ENCODE measurements around the gene SNTG2.

The SNTG2 gene

DNA sequence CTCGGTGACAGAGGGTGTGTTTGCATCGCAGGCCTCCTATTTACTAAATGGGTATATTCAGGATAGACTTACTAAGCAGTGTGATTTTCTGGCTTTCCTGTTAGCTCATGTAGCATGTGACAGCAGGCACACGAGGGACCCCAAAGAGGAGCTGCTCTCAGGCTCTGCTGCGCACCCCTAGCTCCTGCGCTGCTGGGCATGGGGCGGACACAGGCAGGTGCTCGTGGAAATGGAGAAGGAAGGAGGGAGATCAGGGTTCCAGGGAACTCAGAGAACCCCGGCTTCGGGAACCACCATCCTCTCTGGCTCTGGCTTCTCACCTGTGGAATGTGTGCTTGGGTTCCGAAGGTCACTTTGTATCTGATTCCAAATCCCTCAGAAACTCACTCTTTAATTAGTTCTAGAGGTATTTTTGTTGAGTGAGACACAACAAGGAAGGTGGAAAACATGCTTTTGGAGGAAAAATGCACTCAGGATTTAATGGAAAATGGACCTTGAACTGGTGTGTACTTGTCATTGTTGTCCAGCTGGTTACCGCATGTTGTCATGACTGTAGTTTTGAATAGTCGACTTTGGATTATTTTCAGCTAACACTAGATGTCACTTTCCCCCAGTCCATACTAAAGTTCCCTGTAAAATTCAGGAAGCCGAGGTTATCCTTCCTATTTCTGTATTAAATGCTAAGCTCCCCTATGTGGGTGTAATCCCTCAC lies 3.5 kb downstream of the SNTG2 start:
- DNase-seq = peak; percentile 33

DNA sequence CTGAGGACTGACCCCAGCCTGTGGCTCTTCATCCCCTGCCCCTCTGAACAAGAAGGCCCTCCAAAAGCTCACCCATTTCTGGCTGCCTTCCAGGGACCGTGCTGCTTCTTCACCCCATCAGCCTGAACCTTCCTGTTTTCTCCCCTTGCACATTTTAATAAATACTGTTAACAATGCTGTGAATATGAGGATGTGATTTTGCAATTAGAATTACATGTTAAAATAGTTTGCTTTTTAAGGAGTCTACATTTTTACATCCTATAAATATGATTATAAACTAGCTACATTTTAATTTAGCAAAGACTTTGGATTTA lies 4.0 kb downstream of the SNTG2 start:
- DNase-seq = no peak

DNA sequence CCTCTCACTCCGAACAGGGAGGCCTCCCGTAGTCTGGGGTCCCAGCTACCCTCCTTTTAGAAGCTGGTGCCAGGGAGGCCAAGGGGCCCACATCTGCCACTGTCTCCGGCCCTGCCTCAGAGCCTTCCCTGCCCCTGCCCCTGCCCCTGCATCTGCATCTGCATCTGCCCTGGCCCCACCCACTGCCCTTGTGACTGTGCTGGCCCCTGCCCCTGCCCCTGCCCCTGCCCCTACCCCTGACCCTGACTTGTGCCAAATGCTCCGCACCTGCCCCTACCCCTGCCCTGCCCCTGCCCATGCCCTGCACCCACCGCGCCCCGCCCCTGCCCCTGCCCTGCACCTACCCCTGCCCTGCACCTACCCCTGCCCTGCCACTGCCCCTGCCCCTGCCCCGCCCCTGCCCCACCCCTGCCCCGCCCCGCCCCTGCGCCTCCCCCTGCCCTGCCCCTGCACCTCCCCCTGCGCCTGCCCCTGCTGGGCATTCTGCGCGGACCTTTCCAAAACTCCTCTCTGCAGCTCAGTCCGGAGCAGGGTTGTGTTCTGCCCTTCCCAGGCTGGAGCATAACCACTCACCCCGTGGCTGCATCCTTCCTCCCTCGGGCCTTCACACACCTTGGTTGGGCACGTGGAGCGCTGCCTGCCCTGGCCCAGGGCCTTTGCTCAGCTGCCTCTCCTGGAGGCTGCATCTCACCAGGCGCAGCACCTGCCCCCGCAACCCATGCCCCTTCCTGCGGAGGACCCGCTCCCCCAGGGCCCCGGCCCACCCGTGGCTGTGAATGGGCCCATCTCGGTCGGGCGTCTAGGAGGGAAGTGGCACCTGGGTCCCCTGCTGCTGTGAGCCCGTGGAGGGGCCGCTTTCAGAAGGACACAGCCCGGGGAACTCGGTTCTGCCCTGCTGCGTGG lies 5.4 kb downstream of the SNTG2 start:
- DNase-seq = no peak

DNA sequence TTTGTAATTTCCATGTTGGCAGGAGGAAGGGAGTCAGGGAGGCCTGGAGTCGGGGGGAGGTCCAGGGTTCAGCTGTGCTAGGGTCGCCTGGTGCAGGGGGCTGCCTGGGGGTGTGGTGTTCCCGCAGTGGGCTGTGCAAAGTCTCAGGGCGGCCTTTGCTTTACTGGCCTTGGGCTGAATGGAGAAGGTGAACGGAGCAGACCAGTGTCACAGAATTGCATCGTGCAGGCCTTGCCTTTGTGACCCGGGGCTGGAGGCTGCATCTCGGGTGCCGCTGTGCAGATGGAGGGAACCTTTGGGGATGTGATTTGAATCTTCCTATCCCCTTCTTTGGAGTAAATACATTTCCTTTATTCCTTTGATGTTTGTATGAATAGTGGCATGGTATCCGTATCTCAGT lies 8.8 kb downstream of the SNTG2 start:
- no peak for DNase-seq

DNA sequence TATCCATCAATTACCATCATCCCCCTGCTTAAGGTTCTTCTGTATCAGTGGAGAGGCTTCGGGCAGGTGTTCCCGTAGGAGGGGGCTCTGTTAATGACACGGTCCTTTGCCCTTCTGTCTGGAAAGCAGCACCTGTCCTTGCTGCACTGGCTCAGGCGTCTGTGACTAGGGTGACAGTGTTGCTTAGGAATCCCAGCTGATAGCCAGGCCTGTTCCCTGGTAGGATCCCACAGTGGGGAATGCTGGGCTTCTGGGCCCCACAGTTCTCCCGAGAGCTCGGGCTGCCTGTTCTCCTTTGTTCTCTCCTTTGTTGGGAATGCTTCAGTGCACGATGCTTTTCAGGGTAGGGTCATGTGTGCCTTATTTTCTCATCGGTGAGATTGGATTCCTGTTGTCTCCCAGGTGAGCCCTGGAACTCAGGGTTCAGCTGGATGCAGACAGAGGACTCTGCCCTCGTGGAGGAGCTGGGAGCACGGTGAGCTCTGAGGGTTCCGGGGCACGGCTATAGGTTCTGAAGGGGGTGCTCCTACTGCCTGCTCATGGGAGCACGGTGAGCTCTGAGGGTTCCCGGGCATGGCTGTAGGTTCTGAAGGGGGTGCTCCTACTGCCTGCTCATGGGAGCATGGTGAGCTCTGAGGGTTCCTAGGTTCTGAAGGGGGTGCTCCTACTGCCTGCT lies 9.6 kb downstream of the SNTG2 start:
- DNase-seq = no peak

DNA sequence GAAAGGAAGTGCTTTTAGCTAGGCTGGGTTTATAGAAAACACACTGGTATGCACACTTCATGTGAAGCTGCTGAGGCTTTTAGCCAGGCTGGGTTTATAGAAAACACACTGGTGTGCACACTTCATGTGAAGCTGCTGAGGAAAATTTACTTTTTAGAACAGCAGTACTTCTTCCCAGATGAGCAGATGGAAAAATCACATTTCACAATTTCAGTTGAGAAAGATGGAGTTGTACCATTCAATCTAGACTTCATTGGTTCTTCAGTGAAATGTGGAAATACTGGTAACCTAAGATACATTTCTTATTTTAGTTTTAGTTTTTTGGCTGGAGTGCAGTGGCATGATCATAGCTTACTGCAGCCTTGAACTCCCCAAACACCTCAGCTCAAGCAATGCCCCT lies 11.1 kb downstream of the SNTG2 start:
- no peak for DNase-seq

DNA sequence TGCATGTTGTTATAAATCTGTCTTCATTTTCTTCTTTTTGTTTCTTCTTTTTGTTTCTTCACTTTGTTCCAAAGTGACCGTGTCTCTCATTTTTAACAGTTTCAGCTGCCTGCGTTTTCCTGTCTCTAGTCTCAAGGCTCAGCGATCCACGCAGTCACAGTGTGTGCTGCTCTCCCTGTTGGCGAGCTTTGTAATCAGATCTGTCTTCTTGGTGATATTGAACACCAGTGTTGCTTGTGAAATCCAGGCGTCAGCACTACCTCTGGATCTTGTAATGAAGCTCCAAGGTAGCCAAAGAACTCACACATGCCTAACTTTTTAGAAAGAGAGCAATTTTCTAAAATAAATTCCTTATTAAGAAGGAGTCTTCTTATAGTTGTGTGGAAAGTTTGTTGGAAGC lies 13.2 kb downstream of the SNTG2 start:
- DNase-seq = no peak

DNA sequence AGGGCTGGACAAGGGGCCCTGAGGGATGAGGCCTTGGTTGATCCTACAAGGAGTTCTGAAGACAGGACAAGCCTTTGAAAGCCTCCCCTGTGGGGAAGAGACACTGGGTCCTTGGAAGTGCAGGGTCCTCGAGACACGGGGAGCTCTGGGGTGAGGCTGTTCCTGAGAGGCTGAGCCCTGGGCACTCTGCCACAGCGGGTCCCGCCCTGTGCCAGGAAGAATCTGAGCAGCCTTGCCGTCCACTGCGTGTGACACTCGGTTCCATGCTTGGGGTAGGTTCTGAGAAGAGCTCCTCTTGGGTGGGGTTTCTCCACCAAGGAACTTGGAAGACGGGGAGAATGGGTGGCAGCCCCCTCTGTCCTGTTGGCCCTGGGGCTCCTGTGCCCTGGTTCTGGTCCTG lies 13.9 kb downstream of the SNTG2 start:
- no peak for DNase-seq

DNA sequence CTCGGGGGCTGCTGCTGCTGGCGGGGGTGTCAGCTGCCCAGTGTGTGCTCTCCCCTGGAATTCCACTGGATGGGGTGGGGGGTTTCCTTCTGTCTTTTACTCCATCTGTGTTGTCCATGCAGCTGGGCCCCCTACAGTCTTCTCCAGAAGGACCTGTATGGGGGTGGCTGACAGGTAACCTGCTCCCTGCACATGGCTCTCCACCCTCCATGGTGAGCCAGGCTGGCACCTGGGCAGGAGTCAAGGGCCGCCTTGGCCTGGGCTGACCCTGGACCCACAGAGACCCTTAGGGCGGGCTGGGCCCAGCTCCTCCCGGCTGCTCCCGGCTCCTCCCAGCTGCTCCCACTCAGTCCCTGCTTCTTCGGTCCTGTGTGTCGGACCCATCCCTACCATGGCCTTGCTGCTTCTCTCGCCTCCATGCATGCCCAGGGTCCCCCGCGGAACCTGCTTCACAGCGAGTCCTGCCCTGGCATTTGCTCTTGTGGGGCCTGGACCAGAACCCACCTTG lies 15.0 kb downstream of the SNTG2 start:
- DNase-seq = no peak

DNA sequence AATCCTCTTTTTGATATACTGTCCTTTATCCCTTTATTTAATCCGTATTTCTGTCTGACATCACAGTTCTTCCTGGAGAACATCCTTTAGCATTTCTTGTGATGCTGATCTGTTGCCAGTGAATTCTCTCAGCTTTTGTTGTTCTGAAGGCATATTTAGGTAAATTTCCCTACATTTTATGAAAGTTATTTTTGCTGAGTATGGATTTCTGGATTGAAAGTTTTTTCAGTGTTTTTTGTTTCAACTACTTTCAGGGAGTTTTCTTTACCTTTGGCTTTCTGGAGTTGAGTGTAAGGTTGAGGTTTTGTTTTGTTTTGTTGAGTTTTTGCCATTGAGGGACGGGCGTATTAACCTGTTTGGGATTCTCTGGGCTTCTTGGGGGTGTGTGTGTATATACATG lies 22.5 kb downstream of the SNTG2 start:
- no peak for DNase-seq

DNA sequence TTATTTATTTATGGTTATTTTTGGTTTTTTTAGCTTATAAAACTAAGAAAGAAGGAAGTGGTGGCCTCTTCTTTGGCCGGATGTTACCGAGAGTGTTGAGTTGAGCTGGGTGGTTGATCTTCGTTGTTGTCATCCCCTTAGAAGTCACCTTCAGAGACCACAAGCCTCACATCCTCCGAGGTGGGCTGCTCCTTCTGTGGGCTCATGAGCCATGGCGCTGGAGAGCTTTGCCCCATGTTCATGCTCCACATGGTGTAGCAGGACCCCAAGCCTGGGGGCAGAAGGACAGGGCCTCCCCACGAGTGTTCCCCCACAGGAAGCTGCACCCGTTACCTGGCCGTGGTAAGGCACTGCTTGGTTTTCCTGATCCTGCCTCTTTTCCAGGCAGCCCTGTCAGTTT lies 23.4 kb downstream of the SNTG2 start:
- no peak for DNase-seq

DNA sequence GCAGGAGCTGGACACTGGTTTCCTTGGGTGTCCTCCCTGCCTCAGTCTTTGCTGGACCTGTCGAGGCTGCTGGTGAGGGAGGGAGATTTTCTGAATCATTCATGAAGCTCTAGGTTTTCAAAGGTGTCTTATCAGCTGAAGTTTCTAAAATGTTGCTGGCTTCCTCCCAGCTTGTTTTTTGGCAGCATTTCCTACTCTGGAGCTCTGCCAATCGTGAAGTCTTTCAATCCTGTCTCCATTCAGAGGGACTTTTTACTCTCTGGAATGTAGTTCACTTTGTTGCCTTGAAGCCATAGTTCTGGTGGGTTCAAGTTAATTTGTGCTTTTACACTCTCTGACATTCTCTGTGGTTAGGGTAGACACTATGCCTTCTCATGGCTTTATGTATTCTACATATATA lies 23.9 kb downstream of the SNTG2 start:
- DNase-seq = no peak

DNA sequence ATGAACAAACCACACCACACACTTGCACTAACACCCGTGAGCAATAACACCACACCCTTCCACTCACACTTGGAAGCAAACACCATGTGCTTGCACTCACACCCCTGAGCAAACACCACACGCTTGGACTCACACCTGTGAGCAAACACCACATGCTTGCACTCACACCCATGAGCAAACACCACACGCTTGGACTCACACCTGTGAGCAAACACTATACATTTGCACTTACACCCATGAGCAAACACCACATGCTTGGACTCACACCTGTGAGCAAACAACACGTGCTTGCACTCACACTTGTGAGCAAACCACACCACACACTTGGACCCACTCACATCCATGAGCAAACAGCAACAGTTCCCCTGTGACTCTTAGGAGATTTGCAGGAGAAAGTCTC lies 24.4 kb downstream of the SNTG2 start:
- no peak for DNase-seq

DNA sequence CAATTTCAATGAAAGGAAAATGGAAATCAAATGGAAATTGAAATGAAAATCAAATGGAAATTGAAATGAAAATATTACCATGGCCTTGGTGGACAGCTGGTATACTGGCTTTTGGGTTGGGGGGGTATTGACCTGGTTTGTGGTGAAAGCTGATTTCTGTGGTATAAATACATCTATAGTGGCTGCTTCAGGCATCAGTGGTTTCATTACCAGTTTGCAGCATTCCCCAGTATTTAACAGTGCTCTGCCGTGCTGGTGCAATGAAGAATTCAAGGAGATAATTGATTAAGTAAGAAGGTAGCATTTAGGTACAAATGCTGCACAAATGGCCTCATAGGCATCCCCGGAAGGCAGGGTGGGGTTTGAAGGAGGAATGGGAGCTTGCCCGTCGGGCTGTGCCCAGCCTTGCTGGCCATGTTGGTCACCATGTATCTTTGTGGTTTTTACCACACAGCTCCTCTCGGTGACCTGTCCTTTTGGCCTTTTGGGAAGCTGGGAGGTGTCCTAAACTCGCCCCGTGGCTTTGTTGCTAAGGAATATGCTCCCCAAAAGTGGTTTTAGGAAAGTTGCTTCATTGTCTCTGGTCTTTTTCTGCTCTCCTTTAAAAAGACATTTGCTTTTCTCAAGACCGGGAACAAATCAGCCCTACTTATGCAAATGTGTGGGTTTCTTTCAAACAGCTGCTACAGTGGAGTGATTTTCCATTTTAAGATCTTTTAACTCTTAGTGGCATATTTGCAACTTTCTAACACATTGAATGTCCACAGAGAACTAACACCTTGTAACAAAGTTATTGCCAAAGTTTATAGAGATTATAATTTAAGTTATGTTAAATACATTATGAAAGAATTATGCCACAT lies 28.6 kb downstream of the SNTG2 start:
- DNase-seq = no peak

DNA sequence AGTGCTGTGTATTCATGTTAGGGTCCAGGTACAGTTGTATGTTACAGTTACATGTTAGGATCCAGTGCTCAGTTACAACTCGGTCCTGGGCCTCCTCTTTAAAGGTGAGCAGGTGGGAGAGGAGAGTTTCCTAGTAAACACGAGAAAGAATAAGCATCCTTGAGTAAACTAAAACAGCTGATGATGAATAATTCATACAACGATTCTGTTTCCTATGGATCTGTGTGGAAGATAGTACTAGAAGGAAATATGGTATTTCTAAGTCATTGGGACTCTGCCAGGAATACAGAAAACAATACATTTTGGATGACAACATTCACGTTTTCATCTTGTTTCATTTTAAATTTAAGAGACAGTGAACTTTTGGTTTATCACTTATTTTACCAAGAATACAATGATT lies 29.5 kb downstream of the SNTG2 start:
- DNase-seq = no peak

DNA sequence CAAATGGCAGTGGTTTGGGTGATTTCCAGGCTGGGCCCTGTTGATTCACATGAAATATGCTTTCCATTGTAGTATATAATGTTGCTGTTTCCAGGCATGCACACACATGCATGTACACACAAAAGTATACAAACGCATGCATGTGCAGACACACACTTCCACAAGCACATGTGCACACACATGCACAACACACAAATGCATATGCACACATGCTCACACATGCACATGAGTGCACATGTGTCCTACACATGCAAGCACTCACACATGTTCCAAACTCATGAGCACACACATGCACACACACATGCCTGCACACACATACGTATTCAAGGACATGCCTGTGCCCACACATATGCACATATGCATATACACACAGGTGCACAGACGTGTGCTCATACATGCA lies 30.6 kb downstream of the SNTG2 start:
- DNase-seq = no peak

DNA sequence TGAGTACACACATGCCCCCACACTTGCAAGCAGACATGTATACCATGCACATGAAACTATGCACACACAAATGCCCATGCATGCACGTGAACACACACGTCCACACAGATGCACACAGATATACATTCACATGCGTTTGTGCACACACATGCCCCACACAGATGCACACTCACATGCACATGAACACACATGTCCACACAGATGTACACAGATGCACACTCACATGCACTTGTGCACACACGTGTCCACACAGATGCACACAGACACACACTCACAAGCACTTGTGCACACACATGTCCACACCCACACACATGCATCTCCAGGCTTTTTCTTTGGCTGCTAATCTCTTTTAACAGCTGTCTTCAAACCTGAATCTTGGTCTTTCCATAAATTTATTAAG lies 31.1 kb downstream of the SNTG2 start:
- DNase-seq = no peak

DNA sequence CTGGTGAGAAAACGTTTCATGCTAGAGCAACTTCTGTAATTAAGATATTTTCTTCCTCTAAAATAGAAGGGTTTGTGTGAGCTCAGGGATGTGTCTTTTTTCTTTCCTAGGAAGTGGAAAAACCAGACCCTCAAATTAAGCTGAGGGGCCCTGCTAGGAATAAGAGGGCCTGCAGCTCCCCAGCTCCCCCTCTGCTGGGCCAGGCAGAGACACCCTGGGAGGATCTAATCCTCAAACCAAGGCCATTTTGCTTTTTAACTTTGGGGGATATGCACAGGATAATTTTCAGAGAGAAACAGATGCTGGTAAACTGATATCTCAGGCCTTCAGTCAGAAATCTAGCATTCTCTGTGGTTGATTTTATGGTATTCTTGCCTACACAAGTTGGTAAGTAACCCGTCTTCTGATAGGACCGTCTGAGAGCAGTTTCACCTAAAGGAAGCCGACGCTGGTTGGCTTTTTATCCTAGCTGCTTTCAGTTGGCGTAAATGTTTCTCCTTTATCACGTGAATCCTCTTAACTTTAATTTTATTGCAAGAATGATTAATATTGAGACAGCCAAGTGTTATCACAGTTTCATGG lies 34.8 kb downstream of the SNTG2 start:
- no peak for DNase-seq

DNA sequence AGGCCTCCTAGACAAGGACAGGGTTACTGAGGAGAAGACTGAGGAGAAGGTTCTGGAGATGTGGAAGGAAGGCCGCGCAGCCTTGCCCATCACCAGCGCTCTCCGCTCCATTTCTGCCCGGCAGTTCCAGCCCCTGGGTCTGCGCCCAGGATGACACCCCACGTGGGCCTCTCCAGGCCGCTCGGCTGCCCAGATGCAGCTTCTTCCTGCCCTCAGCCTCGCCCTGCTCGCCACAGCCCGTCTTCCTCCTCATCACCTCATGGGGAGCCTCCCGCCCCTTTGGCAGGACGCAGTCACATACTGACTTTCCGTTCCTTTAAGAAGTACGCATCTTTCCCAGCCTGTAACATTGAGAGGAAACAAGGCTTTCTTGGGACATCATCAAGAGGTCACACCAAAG lies 37.1 kb downstream of the SNTG2 start:
- DNase-seq = no peak

DNA sequence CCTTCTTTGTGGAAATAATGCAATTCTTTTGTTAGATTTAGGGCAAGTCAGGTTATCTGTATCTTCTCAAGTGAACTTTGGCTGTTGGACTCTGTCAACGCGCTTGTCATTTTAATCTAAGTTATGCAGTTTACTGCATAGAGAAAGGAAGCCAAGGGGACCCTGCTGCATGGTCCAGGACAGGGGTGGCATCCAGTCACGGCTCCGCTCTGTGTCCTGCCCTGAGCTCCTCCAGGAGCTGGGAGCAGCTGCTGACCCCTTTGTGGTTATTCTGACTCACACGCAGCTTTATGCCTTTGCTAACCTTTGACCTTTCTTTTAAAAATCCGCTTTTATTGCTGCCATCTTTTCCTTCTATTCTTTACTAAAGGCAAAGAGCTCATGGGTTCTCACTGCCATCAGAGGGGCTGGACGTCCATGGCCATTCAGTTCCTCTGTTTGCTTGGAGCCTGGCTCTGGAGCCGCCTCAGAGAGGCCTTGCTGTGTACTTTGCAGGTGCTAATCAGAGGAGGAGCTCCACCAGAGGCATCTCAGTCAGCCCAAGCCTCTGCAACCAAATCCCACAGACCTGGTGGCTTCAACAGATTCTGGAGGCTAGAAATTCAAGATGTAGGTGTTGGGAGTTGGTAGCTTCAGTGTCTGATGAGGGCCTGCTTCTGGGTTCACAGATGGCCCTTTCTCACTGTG lies 39.3 kb downstream of the SNTG2 start:
- DNase-seq = no peak

DNA sequence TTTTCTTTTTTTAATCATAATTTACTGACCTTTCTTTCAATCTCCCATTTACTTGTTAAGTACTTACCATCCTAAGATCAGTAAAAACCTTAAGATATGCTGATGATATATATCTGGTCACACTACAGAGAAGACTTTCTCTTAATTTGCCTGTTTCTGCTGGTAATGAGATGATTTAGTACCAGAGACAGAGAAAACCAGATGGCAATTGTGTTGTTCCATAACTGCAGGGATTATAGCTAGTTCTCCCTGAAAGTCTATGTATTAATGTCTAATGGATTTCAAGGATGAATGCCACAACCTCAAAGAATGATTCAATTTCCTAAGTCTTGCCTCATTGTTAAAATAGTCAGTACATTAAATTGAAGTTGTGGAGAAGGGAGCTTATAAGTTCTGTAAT lies 40.3 kb downstream of the SNTG2 start:
- no peak for DNase-seq

DNA sequence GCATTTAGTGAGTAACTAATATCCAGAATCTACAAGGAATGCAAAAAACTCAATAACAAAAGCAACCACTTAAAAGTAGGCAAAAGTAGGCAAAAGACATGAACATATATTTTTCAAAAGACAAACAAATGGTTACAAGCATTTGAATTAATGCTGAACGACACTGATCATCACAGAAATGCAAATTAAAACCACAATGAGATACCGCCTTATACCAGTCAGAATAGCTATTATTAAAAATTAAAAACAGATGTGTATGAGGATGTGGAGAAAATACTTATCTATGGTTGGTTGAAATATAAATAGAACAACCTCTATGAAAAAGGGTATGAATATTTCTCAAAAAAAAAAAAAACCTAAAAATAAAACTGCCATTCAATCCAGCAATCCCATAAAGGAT lies 51.7 kb downstream of the SNTG2 start:
- DNase-seq = no peak

Data from NCI-H2029 treated with DMSO at 0.1 percent for 48 hours (cell line).